Measurements from ENCODE around the gene SYT9.

Gene SYT9

GRCh38 chr11:7220636-7221035 lies 31.1 kb upstream of the SYT9 start:
- H3K36me3 Mint-ChIP-seq (ENCODE audit: low read depth), result no peaks in the 10 kb centered on the region
- H3K4me1 Mint-ChIP-seq, result peaks cover 5% of the 10 kb centered on the region
- peaks cover 85% of the 10 kb centered on the region for H3K27me3 Mint-ChIP-seq (ENCODE audit: low read depth, poor library complexity)
- H3K4me3 Mint-ChIP-seq, result no peak overlapping the region
- TF ChIP-seq CTCF (IDR thresholded peaks at IDR 0.05), result no peak
- DNase-seq, result no peak
- H3K27ac Mint-ChIP-seq, result no peak overlapping the region
- no peaks in the 10 kb centered on the region for H3K9me3 Mint-ChIP-seq

GRCh38 chr11:7222619-7223018 lies 29.1 kb upstream of the SYT9 start:
- Mint-ChIP-seq H3K27me3 (ENCODE audit: low read depth, poor library complexity) (peaks cover 81% of the 10 kb centered on the region), H3K9me3 (no peaks in the 10 kb centered on the region), H3K4me3 (no peak overlapping the region), H3K36me3 (ENCODE audit: low read depth) (no peaks in the 10 kb centered on the region), H3K27ac (no peak overlapping the region), H3K4me1 (peaks cover 5% of the 10 kb centered on the region)
- no peak for TF ChIP-seq CTCF (IDR thresholded peaks at IDR 0.05)
- DNase-seq, result no peak

- H3K36me3 Mint-ChIP-seq (ENCODE audit: low read depth), result no peaks in the 10 kb centered on the region
- peaks cover 4% of the 10 kb centered on the region for H3K4me1 Mint-ChIP-seq
- peaks cover 70% of the 10 kb centered on the region for H3K27me3 Mint-ChIP-seq (ENCODE audit: low read depth, poor library complexity)
- no peak for TF ChIP-seq CTCF (IDR thresholded peaks at IDR 0.05)
- no peaks in the 10 kb centered on the region for H3K9me3 Mint-ChIP-seq
- no peak overlapping the region for H3K4me3 Mint-ChIP-seq
- H3K27ac Mint-ChIP-seq, result no peak overlapping the region
- DNase-seq, result no peak
These were observed 11.8 kb upstream of the SYT9 start for GRCh38 chr11:7239877-7240276.

GRCh38 chr11:7245341-7245740 lies 6.4 kb upstream of the SYT9 start:
- H3K27me3 Mint-ChIP-seq (ENCODE audit: low read depth, poor library complexity), result peaks cover 52% of the 10 kb centered on the region

GRCh38 chr11:7246179-7246578 lies 5.5 kb upstream of the SYT9 start:
- Mint-ChIP-seq H3K36me3 (ENCODE audit: low read depth) (no peaks in the 10 kb centered on the region), H3K4me1 (peaks cover 5% of the 10 kb centered on the region), H3K27me3 (ENCODE audit: low read depth, poor library complexity) (peaks cover 56% of the 10 kb centered on the region), H3K9me3 (peaks cover 15% of the 10 kb centered on the region), H3K4me3 (no peak overlapping the region), H3K27ac (no peak overlapping the region)
- no peak for DNase-seq
- no peak for TF ChIP-seq CTCF (IDR thresholded peaks at IDR 0.05)

More at GRCh38 chr11:7245341-7245740, 6.4 kb upstream of the SYT9 start:
- H3K36me3 Mint-ChIP-seq (ENCODE audit: low read depth), result no peaks in the 10 kb centered on the region
- peaks cover 5% of the 10 kb centered on the region for H3K4me1 Mint-ChIP-seq
- no peak for DNase-seq
- H3K4me3 Mint-ChIP-seq, result no peak overlapping the region
- TF ChIP-seq CTCF (IDR thresholded peaks at IDR 0.05), result no peak
- peaks cover 15% of the 10 kb centered on the region for H3K9me3 Mint-ChIP-seq
- H3K27ac Mint-ChIP-seq, result no peak overlapping the region

GRCh38 chr11:7250166-7250565 lies 1.5 kb upstream of the SYT9 start:
- H3K27me3 Mint-ChIP-seq (ENCODE audit: low read depth, poor library complexity), result peaks cover 80% of the 10 kb centered on the region
- no peak for TF ChIP-seq CTCF (IDR thresholded peaks at IDR 0.05)

More at GRCh38 chr11:7250166-7250565, 1.5 kb upstream of the SYT9 start:
- no peak for DNase-seq
- H3K9me3 Mint-ChIP-seq, result peaks cover 15% of the 10 kb centered on the region
- no peak overlapping the region for H3K27ac Mint-ChIP-seq
- no peaks in the 10 kb centered on the region for H3K36me3 Mint-ChIP-seq (ENCODE audit: low read depth)
- H3K4me3 Mint-ChIP-seq, result no peak overlapping the region
- no peaks in the 10 kb centered on the region for H3K4me1 Mint-ChIP-seq
